GM23338 (cell line): ENCODE measurements around the gene BMPR2. TPM values are rescaled to one million over a fixed set of nuclear protein-coding genes. Genes with fewer than 3 reads are reported as not detected.
"Not testable (repeated sequence)": the region's sequence is repeated elsewhere in the genome, so short reads cannot be mapped to it uniquely, and the experiment has no call there.

Source experiments
- ATAC-seq: fragments of 200-7000 bp; cut with Tn5 transposase; 3 replicates; pipeline ENCODE4 v1.9.1; 2020
- DNase-seq: peaks from one replicate; pipeline ENCODE4 v3.0.0-alpha.2; 2015; ENCODE audit warnings: low spot score
- H2AFZ ChIP-seq: fragments of 200-600 bp; sonication (generic); 2 replicates; pipeline ENCODE4 v1.8.0; 2016; ENCODE audit warnings: antibody characterized with exemption, mild to moderate bottlenecking, moderate library complexity
- H3F3A ChIP-seq: fragments of 200-600 bp; sonication (generic); replicated peaks from 2 replicates; pipeline ENCODE4 v1.8.0; 2017; ENCODE audit warnings: antibody characterized with exemption, mixed run types, low read depth
- H3K27ac ChIP-seq: fragments of 200-600 bp; sonication (generic); 2 replicates; pipeline ENCODE4 v1.6.1; 2016; ENCODE audit warnings: low read depth
- H3K27me3 ChIP-seq: fragments of 200-600 bp; sonication (generic); 2 replicates; pipeline ENCODE4 v1.8.0; 2016; ENCODE audit warnings: mild to moderate bottlenecking, mixed run types, moderate library complexity; ENCODE audit not compliant: insufficient read depth
- H3K36me3 ChIP-seq: fragments of 200-600 bp; sonication (generic); 2 replicates; pipeline ENCODE4 v1.8.0; 2016; ENCODE audit warnings: mild to moderate bottlenecking; ENCODE audit not compliant: insufficient read depth
- H3K4me1 ChIP-seq: fragments of 200-600 bp; sonication (generic); 2 replicates; pipeline ENCODE4 v1.8.0; 2016; ENCODE audit warnings: mild to moderate bottlenecking, moderate library complexity; ENCODE audit not compliant: insufficient read depth
- H3K4me2 ChIP-seq: fragments of 200-600 bp; sonication (generic); 2 replicates; pipeline ENCODE4 v1.7.1; 2017; ENCODE audit warnings: mixed run types
- H3K4me3 ChIP-seq: fragments of 200-600 bp; sonication (generic); 2 replicates; pipeline ENCODE4 v1.6.1; 2016; ENCODE audit warnings: mixed run types
- H3K79me2 ChIP-seq: fragments of 200-600 bp; sonication (generic); replicated peaks from 2 replicates; pipeline ENCODE4 v1.8.0; 2017; ENCODE audit warnings: mild to moderate bottlenecking; ENCODE audit not compliant: insufficient read depth
- H3K9me2 ChIP-seq: fragments of 200-600 bp; sonication (generic); 2 replicates; pipeline ENCODE4 v1.8.0; 2017; ENCODE audit not compliant: insufficient read depth
- H4K20me1 ChIP-seq: fragments of 200-600 bp; sonication (generic); replicated peaks from 2 replicates; pipeline ENCODE4 v1.8.0; 2017; ENCODE audit warnings: mild to moderate bottlenecking; ENCODE audit not compliant: insufficient read depth
- H3K27ac Mint-ChIP-seq: 2 replicates; pipeline ENCODE4 v1.8.0; 2020; ENCODE audit warnings: inconsistent platforms, mild to moderate bottlenecking, moderate library complexity, mixed read lengths
- H3K27me3 Mint-ChIP-seq: 3 replicates; pipeline ENCODE4 v1.8.0; 2022; ENCODE audit warnings: low read depth, mild to moderate bottlenecking, moderate library complexity, mixed read lengths, inconsistent platforms; ENCODE audit not compliant: insufficient read depth, poor library complexity
- H3K36me3 Mint-ChIP-seq: 3 replicates; pipeline ENCODE4 v1.8.0; 2021; ENCODE audit warnings: low read depth, mild to moderate bottlenecking, inconsistent platforms, moderate library complexity, mixed read lengths
- H3K4me1 Mint-ChIP-seq: 3 replicates; pipeline ENCODE4 v1.8.0; 2020; ENCODE audit warnings: mild to moderate bottlenecking, inconsistent platforms, mixed read lengths
- H3K4me3 Mint-ChIP-seq: 3 replicates; pipeline ENCODE4 v1.8.0; 2021; ENCODE audit warnings: moderate library complexity, mild to moderate bottlenecking, inconsistent platforms, mixed read lengths
- H3K9me3 Mint-ChIP-seq: 3 replicates; pipeline ENCODE4 v1.8.0; 2020; ENCODE audit warnings: moderate library complexity, mild to moderate bottlenecking, inconsistent platforms, mixed read lengths
- CREB1 ChIP-seq: fragments of 250-450 bp; sonication (Bioruptor Pico); IDR thresholded peaks from 2 replicates; pipeline ENCODE4 v1.5.0; 2020; ENCODE audit warnings: low read depth, mild to moderate bottlenecking, moderate library complexity
- CTCF ChIP-seq, 2 experiments: fragments of 200-600 bp in 1 of 2; sonication (generic) in 1 of 2; conservative IDR thresholded peaks; 2 replicates each; pipeline versions ENCODE4 v1.5.1 to v1.6.1; 2016 to 2017; ENCODE audit warnings: antibody characterized with exemption in 2 of 2, low read depth in 2 of 2, mild to moderate bottlenecking in 2 of 2, moderate library complexity in 1 of 2
- ETS1 ChIP-seq: IDR thresholded peaks from 2 replicates; pipeline ENCODE4 v1.6.1; 2016; ENCODE audit warnings: antibody characterized with exemption
- EZH2 ChIP-seq: fragments of 200-600 bp; sonication (generic); IDR thresholded peaks from one replicate; pipeline ENCODE4 v1.8.0; 2017; ENCODE audit warnings: antibody characterized with exemption, mild to moderate bottlenecking, low read depth; ENCODE audit not compliant: unreplicated experiment
- JUNB ChIP-seq: IDR thresholded peaks from one replicate; pipeline ENCODE4 v1.6.1; 2016; ENCODE audit warnings: antibody characterized with exemption; ENCODE audit not compliant: unreplicated experiment
- REST ChIP-seq: IDR thresholded peaks from one replicate; pipeline ENCODE4 v1.6.1; 2018; ENCODE audit warnings: antibody characterized with exemption; ENCODE audit not compliant: unreplicated experiment
- STAT1 ChIP-seq: IDR thresholded peaks from one replicate; pipeline ENCODE4 v1.6.1; 2016; ENCODE audit warnings: antibody characterized with exemption; ENCODE audit not compliant: unreplicated experiment
- ZNF114 ChIP-seq: fragments of 250-450 bp; sonication (Bioruptor Pico); IDR thresholded peaks from 2 replicates; pipeline ENCODE4 v1.5.0; 2020; ENCODE audit warnings: mild to moderate bottlenecking, moderate library complexity
- ZNF331 ChIP-seq: fragments of 250-450 bp; sonication (Bioruptor Pico); IDR thresholded peaks from 2 replicates; pipeline ENCODE4 v1.5.0; 2020; ENCODE audit warnings: low read depth, mild to moderate bottlenecking, moderate library complexity
- polyA plus RNA-seq: library from polyadenylated mRNA; unstranded; fragments of >200 nt; fragmentation: Nextera tagmentation; extraction: Ambion mirVana; gene quantifications from 2 replicates; pipeline ENCODE4 v1.2.1, GENCODE V29; 2016
- total RNA-seq: library from RNA; depleted of rRNA; stranded (reverse); fragments of >200 nt; shearing (Covaris generic); gene quantifications from 2 replicates; pipeline ENCODE4 v1.2.3, GENCODE V29; 2014

Gene BMPR2
- total and polyA plus RNA-seq, 2 experiments from 2014 or later: 6.7 to 21.6 TPM

GRCh38 chr2:202386495-202386894 is 10.4 kb downstream of the BMPR2 start:
- H3K36me3 Mint-ChIP-seq, H3K9me3 Mint-ChIP-seq, ATAC-seq, H3K4me3 ChIP-seq, H3K4me2 ChIP-seq, H3K9me2 ChIP-seq, H2AFZ ChIP-seq, H3K27ac Mint-ChIP-seq, H3K27ac ChIP-seq, H4K20me1 ChIP-seq, H3K4me3 Mint-ChIP-seq, H3K27me3 ChIP-seq, H3K4me1 Mint-ChIP-seq, DNase-seq, H3F3A ChIP-seq, H3K27me3 Mint-ChIP-seq, H3K36me3 ChIP-seq, H3K4me1 ChIP-seq: not testable (repeated sequence)
- H3K79me2 ChIP-seq: peaks cover 100% of the 10 kb centered on the region

GRCh38 chr2:202387608-202388342 is 11.6 kb downstream of the BMPR2 start:
- no peak for TF ChIP-seq STAT1
- Mint-ChIP-seq H3K4me1 (no peaks in the 10 kb centered on the region), H3K36me3 (no peaks in the 10 kb centered on the region), H3K27me3 (no peaks in the 10 kb centered on the region), H3K27ac (no peak overlapping the region), H3K4me3 (no peak overlapping the region), H3K9me3 (no peaks in the 10 kb centered on the region)
- no peaks in the 10 kb centered on the region; the same call in 1 of the 2 replicates for H3K9me2 ChIP-seq
- H3K4me2 ChIP-seq: no peak overlapping the region
- no peak overlapping the region for H3K27ac ChIP-seq
- no peaks in the 10 kb centered on the region for H3K4me1 ChIP-seq
- H3K27me3 ChIP-seq: no peaks in the 10 kb centered on the region
- peaks cover 5% of the 10 kb centered on the region for H4K20me1 ChIP-seq
- no peak overlapping the region for H2AFZ ChIP-seq
- no peak for ATAC-seq
- H3K79me2 ChIP-seq: peaks cover 100% of the 10 kb centered on the region
- no peaks in the 10 kb centered on the region for H3F3A ChIP-seq
- no peak overlapping the region for H3K4me3 ChIP-seq
- no peaks in the 10 kb centered on the region for H3K36me3 ChIP-seq
- DNase-seq: no peak

- H3K36me3 ChIP-seq: no peaks in the 10 kb centered on the region; the same call in 1 of the 2 replicates
- H3K4me3 Mint-ChIP-seq: no peak overlapping the region
- no peaks in the 10 kb centered on the region for H3K9me3 Mint-ChIP-seq
- H3K9me2 ChIP-seq: no peaks in the 10 kb centered on the region
- no peak overlapping the region for H3K27ac Mint-ChIP-seq
- H3F3A ChIP-seq: no peaks in the 10 kb centered on the region
- H3K4me1 ChIP-seq: peaks cover 14% of the 10 kb centered on the region
- DNase-seq (peak; percentile 21), ATAC-seq (peak; percentile 79)
- no peak overlapping the region for H3K4me2 ChIP-seq
- no peaks in the 10 kb centered on the region for H3K27me3 ChIP-seq
- H3K4me1 Mint-ChIP-seq: peaks cover 16% of the 10 kb centered on the region
- TF ChIP-seq CTCF (conservative IDR thresholded peaks at IDR 0.05; ENCODE audit: low read depth in 2 of 2) (no peak), ZNF331 (CRISPR knock-in tag) (no peak), ZNF114 (no peak), ETS1 (no peak), EZH2 (no peak), CREB1 (CRISPR knock-in tag) (no peak), STAT1 (no peak), REST (no peak), JUNB (no peak)
- H3K27me3 Mint-ChIP-seq: no peaks in the 10 kb centered on the region
- H3K79me2 ChIP-seq: peaks cover 94% of the 10 kb centered on the region
- H4K20me1 ChIP-seq: peaks cover 16% of the 10 kb centered on the region
- no peak overlapping the region for H3K4me3 ChIP-seq
- H2AFZ ChIP-seq: no peak overlapping the region
- H3K27ac ChIP-seq: no peak overlapping the region
- H3K36me3 Mint-ChIP-seq: no peaks in the 10 kb centered on the region
These were observed 24.8 kb downstream of the BMPR2 start for GRCh38 chr2:202400941-202401340.
